ENCODE data around the gene SIN3A. TPM values are rescaled to one million over a fixed set of nuclear protein-coding genes. Genes with fewer than 3 reads are reported as not detected.

Gene SIN3A
- total RNA-seq, 1 donor from 2014 or later: 54.0 TPM

DNA sequence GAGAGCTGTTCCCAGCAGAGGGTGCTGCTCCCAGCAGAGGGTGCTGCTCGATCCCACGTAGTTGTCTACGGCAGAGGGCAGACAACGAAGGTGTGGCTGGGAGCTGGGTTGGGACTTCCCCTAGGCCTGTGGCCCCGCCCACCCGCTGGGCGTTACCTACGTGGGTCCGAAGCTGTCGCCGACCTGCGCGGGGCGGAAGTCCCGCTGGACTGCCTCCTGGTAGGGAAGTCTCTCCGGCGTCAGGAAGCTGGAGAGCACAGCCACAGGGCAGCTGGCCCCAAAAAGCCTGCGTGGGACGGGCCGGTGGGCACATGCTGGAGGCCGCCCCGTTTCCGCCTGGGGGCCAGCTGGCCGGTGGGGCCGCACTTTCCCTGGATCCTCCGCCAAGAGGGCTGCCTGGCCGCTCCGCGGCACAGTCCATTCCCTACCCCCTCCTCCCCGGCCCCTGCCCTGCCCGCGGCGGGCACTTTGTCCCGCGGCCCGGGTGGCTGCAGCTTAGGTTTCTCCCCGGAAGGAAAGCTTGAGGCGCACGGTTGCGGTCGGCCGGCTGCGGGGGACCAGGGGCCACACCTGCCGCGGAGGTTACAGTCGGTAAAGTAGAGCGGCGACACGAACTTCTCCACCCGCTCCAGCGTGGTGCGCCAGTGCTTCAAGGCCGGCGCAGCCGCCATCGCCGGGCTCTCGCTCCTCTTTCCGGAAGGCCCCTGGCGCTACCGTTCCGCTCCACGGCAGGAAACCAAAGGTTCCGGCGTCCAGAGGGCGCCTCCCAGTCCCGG, 83.4 kb downstream of the SIN3A start, which contains the start of gene MAN2C1:
MAN2C1 (minus strand) TSS at position 695 of the 776 bp plus-strand sequence; CDS start at position 671, 24 bp downstream.
- H3K4me1 Mint-ChIP-seq (ENCODE audit: low read depth, unreplicated experiment): peaks cover 12% of the 10 kb centered on the region

DNA sequence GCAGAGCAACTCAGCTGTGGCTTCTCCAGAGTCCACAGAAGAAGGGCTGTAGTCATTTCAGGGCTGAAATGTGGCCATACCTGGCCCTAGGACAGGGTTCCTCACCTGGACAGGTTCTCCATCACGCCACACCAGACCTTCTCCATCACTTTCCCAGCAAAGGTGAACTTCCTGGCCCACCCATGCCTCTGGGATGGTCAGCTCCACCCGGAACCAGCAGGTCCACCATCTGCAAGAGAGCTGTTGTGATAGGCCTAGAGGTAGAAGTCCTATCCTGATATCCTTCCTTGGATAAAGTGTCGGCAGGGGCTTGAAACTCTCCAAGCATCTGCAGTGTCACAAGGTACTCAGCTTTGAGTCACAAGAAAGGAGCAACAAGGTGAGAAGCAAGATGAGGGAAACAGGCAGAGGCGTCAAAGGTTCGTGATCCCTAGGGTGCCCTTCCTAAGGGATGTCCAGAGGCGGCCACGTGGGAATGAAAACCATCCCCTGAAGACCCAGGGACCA, 84.0 kb downstream of the SIN3A start:
- peaks cover 20% of the 10 kb centered on the region for H4K20me1 ChIP-seq (ENCODE audit: insufficient read depth, low read length)
- peak overlapping the region; percentile 89 for H3K27ac ChIP-seq (ENCODE audit: low read depth, low read length)
- Mint-ChIP-seq H3K4me3 (ENCODE audit: unreplicated experiment) (peak overlapping the region; percentile 93), H3K4me1 (ENCODE audit: low read depth, unreplicated experiment) (peaks cover 12% of the 10 kb centered on the region), H3K9me3 (ENCODE audit: unreplicated experiment) (no peaks in the 10 kb centered on the region), H3K27ac (ENCODE audit: unreplicated experiment) (peak overlapping the region; percentile 77), H3K36me3 (ENCODE audit: low read depth, unreplicated experiment) (peaks cover 10% of the 10 kb centered on the region), H3K27me3 (ENCODE audit: low read depth, unreplicated experiment) (no peaks in the 10 kb centered on the region)
- no peaks in the 10 kb centered on the region for H3K27me3 ChIP-seq (ENCODE audit: insufficient read depth, low read length)
- no peak for FAIRE-seq
- TF ChIP-seq, protein P1, sequence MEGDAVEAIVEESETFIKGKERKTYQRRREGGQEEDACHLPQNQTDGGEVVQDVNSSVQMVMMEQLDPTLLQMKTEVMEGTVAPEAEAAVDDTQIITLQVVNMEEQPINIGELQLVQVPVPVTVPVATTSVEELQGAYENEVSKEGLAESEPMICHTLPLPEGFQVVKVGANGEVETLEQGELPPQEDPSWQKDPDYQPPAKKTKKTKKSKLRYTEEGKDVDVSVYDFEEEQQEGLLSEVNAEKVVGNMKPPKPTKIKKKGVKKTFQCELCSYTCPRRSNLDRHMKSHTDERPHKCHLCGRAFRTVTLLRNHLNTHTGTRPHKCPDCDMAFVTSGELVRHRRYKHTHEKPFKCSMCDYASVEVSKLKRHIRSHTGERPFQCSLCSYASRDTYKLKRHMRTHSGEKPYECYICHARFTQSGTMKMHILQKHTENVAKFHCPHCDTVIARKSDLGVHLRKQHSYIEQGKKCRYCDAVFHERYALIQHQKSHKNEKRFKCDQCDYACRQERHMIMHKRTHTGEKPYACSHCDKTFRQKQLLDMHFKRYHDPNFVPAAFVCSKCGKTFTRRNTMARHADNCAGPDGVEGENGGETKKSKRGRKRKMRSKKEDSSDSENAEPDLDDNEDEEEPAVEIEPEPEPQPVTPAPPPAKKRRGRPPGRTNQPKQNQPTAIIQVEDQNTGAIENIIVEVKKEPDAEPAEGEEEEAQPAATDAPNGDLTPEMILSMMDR (IDR thresholded peaks at IDR 0.05; ENCODE audit: insufficient read depth, low read depth, low read length): no peak
- no peak for TF ChIP-seq EZH2 (IDR thresholded peaks at IDR 0.05; ENCODE audit: insufficient read depth, low read length)
- H3K4me1 ChIP-seq (ENCODE audit: insufficient read depth, low read length): peaks cover 16% of the 10 kb centered on the region
- no peak for DNase-seq (ENCODE audit: low read depth)
- H3K79me2 ChIP-seq (ENCODE audit: insufficient read depth, low read length): peaks cover 17% of the 10 kb centered on the region
- peaks cover 27% of the 10 kb centered on the region for H3K36me3 ChIP-seq (ENCODE audit: insufficient read depth, low read length)
- H2AFZ ChIP-seq (ENCODE audit: low read depth, low read length): no peak overlapping the region
- peak overlapping the region; percentile 80 for H3K4me3 ChIP-seq (ENCODE audit: insufficient read depth, low read depth, low read length)
- H3K9ac ChIP-seq (ENCODE audit: low read length): peak overlapping the region; percentile 94
- H3K4me2 ChIP-seq (ENCODE audit: low read length): peak overlapping the region; percentile 97
- H3K9me3 ChIP-seq (ENCODE audit: insufficient read depth, low read depth, low read length): no peaks in the 10 kb centered on the region

More for the DNA sequence above, 83.4 kb downstream of the SIN3A start, which contains the start of gene MAN2C1:
- H3K27ac Mint-ChIP-seq (ENCODE audit: unreplicated experiment): peak within 1 kb of the TSS; percentile 87
- H3K27me3 Mint-ChIP-seq (ENCODE audit: low read depth, unreplicated experiment): no peaks in the 10 kb centered on the region
- Histone ChIP-seq H4K20me1 (ENCODE audit: insufficient read depth, low read length) (peaks cover 23% of the 10 kb centered on the region), H3K9ac (ENCODE audit: low read length) (peak within 1 kb of the TSS; percentile 94), H3K4me3 (ENCODE audit: insufficient read depth, low read depth, low read length) (peak within 1 kb of the TSS; percentile 80), H3K79me2 (ENCODE audit: insufficient read depth, low read length) (peaks cover 17% of the 10 kb centered on the region), H3K27me3 (ENCODE audit: insufficient read depth, low read length) (no peaks in the 10 kb centered on the region), H3K9me3 (ENCODE audit: insufficient read depth, low read depth, low read length) (no peaks in the 10 kb centered on the region), H3K4me2 (ENCODE audit: low read length) (peak within 1 kb of the TSS; percentile 97), H3K4me1 (ENCODE audit: insufficient read depth, low read length) (peaks cover 16% of the 10 kb centered on the region), H2AFZ (ENCODE audit: low read depth, low read length) (peak within 1 kb of the TSS; percentile 74), H3K27ac (ENCODE audit: low read depth, low read length) (peak within 1 kb of the TSS; percentile 89), H3K36me3 (ENCODE audit: insufficient read depth, low read length) (peaks cover 27% of the 10 kb centered on the region)
- peak within 1 kb of the TSS; percentile 93 for H3K4me3 Mint-ChIP-seq (ENCODE audit: unreplicated experiment)
- no peak for TF ChIP-seq EZH2 (IDR thresholded peaks at IDR 0.05; ENCODE audit: insufficient read depth, low read length)
- TF ChIP-seq, protein P1 (IDR thresholded peaks at IDR 0.05; ENCODE audit: insufficient read depth, low read depth, low read length): peak; percentile 56
- DNase-seq (ENCODE audit: low read depth) (peak; percentile 92), FAIRE-seq (no peak)
- H3K36me3 Mint-ChIP-seq (ENCODE audit: low read depth, unreplicated experiment): peaks cover 7% of the 10 kb centered on the region
- no peaks in the 10 kb centered on the region for H3K9me3 Mint-ChIP-seq (ENCODE audit: unreplicated experiment)
